A172 (cell line): ENCODE measurements around the gene DCUN1D3. TPM values are rescaled to one million over a fixed set of nuclear protein-coding genes. Genes with fewer than 3 reads are reported as not detected.

Experiments used
- DNase-seq: peaks from one replicate; pipeline ENCODE4 v3.0.0-alpha.2; 2015; ENCODE audit warnings: low spot score
- total RNA-seq: library from RNA; depleted of rRNA; stranded (reverse); fragments of >200 nt; shearing (Covaris generic); gene quantifications from 2 replicates; pipeline ENCODE4 v1.2.3, GENCODE V29; 2014

DCUN1D3 gene
- total RNA-seq, 1 experiment from 2014 or later, result 26.1 TPM

GRCh38 chr16:20889625-20890275 is 10.4 kb downstream of the DCUN1D3 start:
- no peak for DNase-seq

GRCh38 chr16:20887207-20887606 is 13.0 kb downstream of the DCUN1D3 start:
- DNase-seq, result no peak

- DNase-seq, result no peak
These were observed 13.8 kb downstream of the DCUN1D3 start for GRCh38 chr16:20886320-20886719.

GRCh38 chr16:20884240-20884556 is 16.0 kb downstream of the DCUN1D3 start:
- DNase-seq, result no peak

GRCh38 chr16:20883554-20884239 is 16.5 kb downstream of the DCUN1D3 start:
- no peak for DNase-seq

GRCh38 chr16:20881503-20881878 is 18.7 kb downstream of the DCUN1D3 start:
- no peak for DNase-seq

- DNase-seq, result no peak
These were observed 19.2 kb downstream of the DCUN1D3 start for GRCh38 chr16:20880867-20881502.

- peak; percentile 67 for DNase-seq
These were observed 20.8 kb downstream of the DCUN1D3 start for GRCh38 chr16:20879175-20880040.

GRCh38 chr16:20878682-20879147 is 21.4 kb downstream of the DCUN1D3 start:
- no peak for DNase-seq

- no peak for DNase-seq
These were observed 24.9 kb downstream of the DCUN1D3 start for GRCh38 chr16:20875355-20875650.

- DNase-seq, result no peak
These were observed 26.0 kb downstream of the DCUN1D3 start for GRCh38 chr16:20874088-20874581.

GRCh38 chr16:20873331-20873730 is 26.8 kb downstream of the DCUN1D3 start:
- no peak for DNase-seq

- no peak for DNase-seq
These were observed 28.0 kb downstream of the DCUN1D3 start for GRCh38 chr16:20871941-20872815.

GRCh38 chr16:20871258-20871657 is 28.9 kb downstream of the DCUN1D3 start:
- DNase-seq, result no peak

- DNase-seq, result no peak
These were observed 29.9 kb downstream of the DCUN1D3 start for GRCh38 chr16:20870122-20870820.

GRCh38 chr16:20868890-20869289 is 31.3 kb downstream of the DCUN1D3 start:
- peak; percentile 60 for DNase-seq

GRCh38 chr16:20867585-20867984 is 32.6 kb downstream of the DCUN1D3 start:
- no peak for DNase-seq

- no peak for DNase-seq
These were observed 33.4 kb downstream of the DCUN1D3 start for GRCh38 chr16:20866801-20867200.

- peak; percentile 96 for DNase-seq
These were observed 33.9 kb downstream of the DCUN1D3 start for GRCh38 chr16:20866145-20866772.
